ENCODE measurements around the gene VAMP3.
"Not testable (repeated sequence)": the region's sequence is repeated elsewhere in the genome, so short reads cannot be mapped to it uniquely, and the experiment has no call there.

The VAMP3 gene

DNA sequence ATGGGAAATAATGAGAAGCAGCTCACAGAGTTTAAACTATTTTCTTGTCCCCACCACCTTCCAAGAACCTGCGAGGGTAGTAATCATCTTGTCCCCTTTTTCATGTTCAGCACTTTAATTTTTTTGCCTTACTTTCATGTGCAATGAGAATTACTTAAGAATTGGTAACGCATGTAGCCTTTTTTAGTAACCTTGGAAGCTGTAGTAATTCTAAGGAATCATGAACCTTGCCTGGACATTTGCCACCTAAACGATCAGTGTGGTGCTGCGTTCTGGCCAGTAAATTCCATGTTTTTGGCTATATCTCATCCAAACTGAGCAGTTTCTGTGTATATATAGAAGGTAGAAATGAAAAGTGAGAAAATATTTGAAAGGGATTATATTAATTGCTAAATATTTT, 3.9 kb upstream of the VAMP3 start:
- H3K4me3 ChIP-seq (ENCODE audit: low read depth, low read length), result no peak overlapping the region

DNA sequence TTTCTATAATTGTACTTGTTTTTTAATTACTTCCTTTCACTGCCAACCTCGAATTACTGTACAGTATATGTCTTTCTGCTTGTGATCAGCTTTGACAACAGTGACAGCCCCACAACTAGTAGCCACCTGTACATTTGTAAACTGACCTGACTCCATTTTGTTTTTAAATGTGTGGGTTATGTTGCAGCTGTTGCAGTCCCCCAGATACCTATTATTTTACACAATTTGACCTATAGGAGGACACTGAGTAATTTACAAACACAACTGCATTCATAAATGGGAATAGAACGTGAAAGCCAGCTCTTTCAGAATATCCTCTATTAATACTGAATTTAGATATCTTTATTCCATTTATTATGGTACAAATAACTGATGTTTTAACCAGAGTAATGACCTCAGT, 2.5 kb upstream of the VAMP3 start:
- H3K4me3 ChIP-seq (ENCODE audit: low read depth, low read length), result no peak overlapping the region

DNA sequence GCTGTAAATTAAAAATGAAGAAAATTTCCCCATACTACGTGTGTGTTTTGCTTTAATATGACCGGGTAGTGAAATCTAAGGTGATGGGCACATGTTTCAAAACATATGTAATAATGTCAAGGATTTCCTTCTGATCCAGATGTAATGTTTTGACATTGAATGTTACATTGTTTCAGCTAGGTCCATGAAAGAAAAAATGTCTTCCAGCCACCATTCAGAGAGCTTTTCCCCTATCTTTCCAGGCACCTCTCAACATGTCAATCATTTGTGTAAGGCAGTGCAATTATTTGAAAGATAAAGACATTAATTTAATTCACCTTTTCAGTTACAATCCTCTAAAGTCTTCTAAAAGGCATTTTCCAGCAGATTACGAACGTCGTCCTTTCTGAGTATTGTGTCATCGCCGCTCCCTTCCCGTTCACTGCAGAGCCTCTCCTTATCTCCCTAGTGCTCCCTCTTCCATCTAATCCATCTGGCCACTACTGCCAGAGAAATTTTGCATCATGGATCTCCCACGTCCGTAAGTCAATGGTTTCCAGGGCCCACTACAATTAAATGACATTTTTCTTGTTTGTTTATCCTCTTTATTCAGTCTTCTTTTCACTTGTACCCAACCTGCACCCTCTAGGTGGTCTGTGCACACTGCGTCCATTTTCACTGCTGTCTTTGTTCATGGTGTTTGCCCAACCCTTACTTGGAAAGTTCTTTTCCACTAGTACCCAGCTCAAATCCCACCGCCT, 1.3 kb upstream of the VAMP3 start:
- H3K4me3 ChIP-seq (ENCODE audit: low read depth, low read length), result no peak overlapping the region

DNA sequence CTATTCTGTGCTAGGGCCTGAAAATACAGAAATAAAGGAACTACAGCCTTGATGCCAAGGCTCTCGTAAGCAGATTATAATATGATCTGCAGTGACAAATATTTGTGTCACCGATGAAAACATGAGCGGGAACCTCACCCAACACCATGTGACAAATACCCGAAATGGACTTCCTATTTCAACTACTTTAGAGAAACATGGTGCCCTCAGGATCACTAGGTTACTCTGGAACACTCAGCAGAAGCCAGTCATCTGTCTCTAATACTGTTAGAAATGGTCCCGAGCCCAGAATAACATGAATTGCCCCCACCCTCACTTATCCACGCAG, 463 bp upstream of the VAMP3 start:
- H3K4me3 ChIP-seq (ENCODE audit: low read depth, low read length), result peak overlapping the region; percentile 59

DNA sequence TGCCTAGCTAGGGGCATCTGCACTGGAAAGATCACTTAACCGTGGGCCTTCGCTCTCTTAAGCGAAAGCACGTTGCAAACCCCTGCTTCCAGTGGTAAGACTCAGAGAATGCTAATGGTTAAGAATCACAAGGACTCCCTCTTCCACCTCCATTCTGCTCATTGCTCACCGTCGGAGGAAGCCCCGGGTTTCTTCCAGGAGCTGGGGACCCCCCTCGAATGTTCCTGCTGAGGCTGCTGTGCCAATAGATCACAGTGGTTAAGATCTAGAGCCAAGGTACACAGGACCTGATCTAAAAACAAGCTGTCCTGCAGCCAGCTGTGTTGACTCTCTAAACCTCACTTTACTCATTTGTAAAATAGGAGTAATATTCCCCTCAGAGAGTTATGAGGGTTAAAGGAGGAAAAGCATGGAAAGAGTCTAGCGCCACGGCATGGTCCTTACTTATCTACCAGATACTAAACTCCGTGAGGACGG, 765 bp downstream of the VAMP3 start:
- peak overlapping the region; percentile 84 for H3K4me3 ChIP-seq (ENCODE audit: low read depth, low read length)

DNA sequence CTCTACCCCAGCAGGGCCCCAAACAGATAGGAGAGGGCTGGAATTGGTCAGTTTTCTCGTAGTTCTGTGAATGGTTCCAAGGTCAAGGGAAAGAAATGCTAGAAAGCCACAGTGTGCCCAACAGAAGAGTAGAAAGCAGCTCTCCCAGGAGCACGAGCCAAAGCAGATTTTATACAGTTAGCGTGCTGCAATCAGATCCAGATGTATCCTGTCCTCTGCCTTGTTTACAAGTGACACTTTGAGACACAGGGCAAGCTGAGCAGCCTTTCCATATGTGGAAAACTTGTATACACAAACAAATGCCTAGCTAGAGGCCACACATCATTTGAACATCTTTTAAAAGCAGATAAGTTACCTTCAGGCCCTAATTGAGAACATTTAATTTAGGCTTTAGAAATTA, 6.5 kb downstream of the VAMP3 start:
- H3K4me3 ChIP-seq (ENCODE audit: low read depth, low read length), result no peak overlapping the region

DNA sequence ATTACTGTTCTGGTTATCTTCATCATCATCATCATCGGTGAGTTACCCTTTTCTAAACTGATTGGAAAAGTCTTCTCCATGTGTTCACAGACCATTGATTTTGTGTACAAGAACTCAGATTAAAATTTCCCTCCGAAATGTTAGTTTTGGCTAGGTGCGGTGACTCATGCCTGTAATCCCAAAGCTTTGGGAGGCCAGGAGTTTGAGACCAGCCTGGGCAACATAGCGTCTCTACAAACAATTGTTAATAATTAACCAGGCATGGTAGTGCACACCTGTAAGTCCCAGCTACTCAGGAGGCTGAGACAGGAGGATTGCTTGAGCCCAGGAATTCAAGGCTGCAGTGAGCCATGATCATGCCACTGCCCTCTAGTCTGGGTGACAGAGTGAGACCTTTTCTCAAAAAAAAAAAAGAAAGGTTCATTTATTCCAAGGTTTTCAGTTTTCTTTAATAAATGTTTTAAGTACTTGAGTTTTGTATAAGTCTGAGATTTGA, 7.1 kb downstream of the VAMP3 start:
- no peak overlapping the region for H3K4me3 ChIP-seq (ENCODE audit: low read depth, low read length)

DNA sequence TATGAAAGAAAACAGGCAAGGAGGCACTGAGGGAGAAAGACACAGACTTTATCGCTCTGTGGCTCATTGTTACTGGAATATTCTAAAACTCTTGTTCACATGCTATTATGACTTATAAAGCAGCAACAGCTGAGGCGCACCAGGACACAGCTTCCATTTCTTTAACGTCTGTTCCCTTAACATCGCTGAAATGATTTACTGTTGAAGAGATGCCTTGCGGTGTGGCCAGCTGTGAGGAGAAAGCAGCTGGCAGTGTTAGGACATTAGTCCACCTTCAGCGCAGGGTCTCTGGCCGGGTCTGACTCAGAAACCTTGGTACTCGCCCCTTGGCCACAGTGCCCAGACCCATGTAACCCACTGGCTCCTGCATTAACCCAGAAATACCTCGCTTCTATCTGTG, 9.9 kb downstream of the VAMP3 start:
- H3K4me3 ChIP-seq (ENCODE audit: low read depth, low read length), result no peak overlapping the region

DNA sequence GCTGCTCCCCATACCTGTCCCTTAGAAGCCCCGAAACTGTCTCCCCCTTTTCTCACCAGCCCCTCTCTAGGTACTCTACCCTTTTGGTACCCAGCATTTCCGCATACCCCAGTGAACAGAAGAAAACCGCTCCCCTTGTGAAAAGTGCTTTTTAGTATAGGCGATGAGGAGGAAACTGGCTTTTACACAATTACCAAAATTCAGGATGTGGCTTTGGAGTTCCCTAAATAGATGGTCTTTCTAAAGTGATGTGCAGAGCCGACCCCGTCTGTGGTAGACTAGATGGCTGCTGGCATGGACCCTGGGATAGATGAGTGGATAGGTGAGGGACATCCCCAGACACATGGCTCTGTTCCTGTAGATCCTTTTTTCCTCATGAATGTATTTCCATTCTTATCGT, 10.4 kb downstream of the VAMP3 start:
- no peak overlapping the region for H3K4me3 ChIP-seq (ENCODE audit: low read depth, low read length)

DNA sequence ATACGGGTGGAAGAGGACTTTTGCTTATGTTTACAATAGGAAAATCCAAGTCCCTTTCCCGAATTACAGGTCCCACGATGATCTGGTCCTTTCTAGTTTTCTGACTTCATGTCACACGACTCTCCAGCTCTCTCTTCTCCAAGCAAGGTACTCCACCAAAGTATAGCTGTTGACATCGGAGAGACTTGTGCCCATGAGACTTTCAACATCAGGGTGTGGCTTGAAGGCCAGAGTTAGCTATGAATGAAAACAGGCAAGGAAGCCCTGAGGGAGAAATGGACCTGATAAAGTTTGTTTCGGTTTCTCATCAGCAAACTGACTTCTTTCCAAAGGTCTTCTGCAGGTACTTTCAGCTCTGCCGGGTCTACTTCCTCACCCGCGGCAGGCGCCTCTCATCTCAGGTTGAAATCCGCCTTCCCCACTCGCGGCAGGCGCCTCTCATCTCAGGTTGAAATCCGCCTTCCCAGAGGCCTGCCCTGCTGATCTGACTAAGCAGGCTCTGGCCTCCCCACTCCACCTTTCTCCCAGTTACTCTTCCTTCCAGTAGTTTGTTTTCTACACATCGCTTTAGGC, 10.9 kb downstream of the VAMP3 start:
- no peak overlapping the region for H3K4me3 ChIP-seq (ENCODE audit: low read depth, low read length)

DNA sequence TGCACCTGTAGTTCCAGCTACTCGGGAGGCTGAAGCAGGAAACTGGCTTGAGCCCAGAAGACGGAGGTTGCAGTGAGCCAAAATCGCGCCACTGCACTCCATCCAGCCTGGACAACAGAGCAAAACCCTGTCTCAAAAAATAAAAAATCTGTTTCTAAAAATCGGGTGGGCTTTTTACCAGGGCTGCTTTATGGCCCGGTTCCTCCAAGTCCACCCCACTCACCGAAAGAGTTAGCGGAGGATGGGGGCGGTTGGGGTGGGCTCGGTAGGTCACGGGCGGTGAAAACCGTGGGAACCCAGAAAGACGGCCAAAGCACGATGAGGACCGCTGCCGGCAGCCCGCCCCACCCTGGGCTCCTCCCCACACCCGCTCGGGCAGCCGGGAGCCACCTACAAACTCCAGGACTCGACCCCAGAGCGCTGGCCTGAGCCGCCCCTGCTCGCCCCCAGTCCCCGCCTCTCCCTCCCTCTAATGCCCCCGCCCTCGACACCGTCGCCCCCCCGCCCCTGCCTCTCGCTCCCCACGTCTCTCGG, 12.1 kb downstream of the VAMP3 start:
- H3K4me3 ChIP-seq (ENCODE audit: low read depth, low read length), result peak overlapping the region; percentile 56

DNA sequence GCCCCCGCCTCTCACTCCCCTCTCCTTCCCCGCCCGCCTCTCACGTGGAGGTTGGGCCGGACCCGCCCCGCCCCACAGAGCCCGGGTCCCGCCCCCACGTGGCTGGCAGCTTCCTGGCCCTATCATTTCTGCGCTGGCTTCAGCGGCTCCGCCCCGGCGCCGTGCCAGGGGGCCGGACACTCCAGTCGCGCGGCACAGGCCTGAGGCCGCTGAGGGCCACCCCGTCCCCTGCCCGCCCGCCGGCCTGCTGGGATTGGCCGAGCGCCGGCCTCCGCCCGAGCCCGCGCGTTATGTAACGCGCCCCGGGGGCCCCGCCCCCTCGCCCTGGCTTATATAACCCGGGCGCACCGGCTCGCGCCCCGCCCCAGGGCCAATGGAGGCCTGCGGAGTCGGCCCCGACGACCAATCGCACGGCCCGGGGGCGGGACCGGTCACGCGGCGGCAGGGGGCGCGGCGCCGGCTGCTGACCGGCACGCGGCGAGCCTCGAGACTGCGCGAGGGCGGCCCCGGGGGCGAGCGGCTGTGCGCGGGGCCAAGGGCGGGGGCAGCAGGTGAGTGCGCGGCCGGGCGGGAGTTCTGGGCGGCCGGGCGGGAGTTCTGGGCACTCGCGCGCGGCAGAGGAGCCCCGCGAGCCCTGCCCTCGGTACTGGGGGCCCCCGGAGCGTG, 12.9 kb downstream of the VAMP3 start, which contains the start of gene PER3:
Gene PER3 (plus strand): TSS at position 466 of the 666 bp plus-strand sequence. CDS start 587 bp downstream, outside the sequence.
- peak within 1 kb of the TSS; percentile 56 for H3K4me3 ChIP-seq (ENCODE audit: low read depth, low read length)

DNA sequence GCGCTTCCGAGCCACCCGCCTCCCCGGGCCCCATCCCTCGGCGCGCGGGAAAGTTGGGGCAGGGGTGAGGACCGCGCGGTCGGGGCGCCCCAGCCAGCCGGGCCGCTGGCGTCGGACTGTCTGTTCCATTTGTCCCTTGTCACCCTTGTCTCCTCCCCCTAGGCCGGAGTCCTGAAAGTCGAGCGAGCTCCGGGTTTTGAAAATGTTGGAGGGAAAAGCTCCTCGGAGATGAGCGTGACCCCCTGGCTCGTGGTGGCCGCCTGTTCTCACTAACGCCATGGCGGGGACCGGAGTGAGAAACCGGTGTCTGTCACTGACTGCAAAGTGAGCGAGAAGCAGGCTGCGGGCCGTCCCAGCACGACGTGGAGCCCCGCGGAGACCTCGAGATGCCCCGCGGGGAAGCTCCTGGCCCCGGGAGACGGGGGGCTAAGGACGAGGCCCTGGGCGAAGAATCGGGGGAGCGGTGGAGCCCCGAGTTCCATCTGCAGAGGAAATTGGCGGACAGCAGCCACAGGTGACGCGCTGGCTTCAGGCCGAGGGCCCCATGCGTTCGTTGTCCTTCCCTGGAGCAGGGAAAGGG, 13.5 kb downstream of the VAMP3 start:
- H3K4me3 ChIP-seq (ENCODE audit: low read depth, low read length), result no peak overlapping the region

DNA sequence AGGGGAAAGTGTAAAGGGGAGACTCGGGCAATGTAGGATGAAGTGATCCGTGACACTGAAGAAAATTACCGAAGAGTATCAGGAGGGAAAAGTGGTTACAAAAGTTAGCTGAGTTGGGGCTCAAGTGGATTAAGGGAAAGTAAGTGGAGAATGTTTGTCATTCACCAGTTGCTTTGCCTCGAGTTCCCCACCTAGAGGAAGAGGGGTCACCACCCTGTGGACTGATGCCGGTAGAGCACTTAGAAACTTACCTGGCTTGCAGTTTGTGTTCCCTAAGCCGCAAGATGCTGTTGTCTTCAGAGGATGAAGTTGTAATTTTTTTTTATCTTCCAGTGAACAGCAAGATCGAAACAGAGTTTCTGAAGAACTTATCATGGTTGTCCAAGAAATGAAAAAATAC, 14.0 kb downstream of the VAMP3 start:
- no peak overlapping the region for H3K4me3 ChIP-seq (ENCODE audit: low read depth, low read length)

DNA sequence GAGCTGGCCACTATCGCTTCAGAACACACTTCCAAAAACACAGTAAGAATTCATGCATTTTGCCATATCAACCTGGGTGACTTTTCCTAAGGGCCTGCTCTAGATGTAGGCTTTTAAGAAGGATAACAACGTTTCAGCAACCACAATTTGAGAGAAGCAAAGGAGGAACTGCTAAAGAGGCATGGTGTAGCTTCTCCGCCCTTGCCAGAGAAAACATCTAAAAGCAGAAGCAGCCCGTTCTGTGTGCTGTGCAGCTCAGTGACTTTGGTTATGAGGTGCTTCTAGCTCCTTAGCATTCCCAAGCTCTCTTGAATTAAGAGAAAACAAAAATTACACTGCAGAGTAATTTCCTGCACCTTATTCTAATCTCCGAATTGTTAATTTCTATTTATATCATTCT, 15.7 kb downstream of the VAMP3 start:
- no peak overlapping the region for H3K4me3 ChIP-seq (ENCODE audit: low read depth, low read length)

DNA sequence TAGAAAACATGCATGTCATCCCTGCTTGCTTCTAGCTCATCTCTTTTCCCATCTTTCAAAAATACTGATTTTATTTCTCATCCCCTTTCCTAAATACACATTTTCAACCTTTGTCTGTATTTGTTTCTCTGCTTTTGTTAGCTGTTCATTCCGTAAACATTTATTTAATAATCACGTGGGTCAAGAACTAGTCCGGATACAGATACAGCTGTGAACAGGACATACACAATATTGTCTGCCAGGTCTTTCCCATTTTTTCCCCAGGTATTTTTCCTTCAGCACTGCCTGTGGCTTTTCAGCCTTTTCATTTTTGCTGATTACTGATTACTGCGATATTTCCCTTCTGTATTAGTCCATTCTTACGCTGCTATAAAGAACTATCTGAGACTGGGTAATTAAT, 18.7 kb downstream of the VAMP3 start:
- no peak overlapping the region for H3K4me3 ChIP-seq (ENCODE audit: low read depth, low read length)

DNA sequence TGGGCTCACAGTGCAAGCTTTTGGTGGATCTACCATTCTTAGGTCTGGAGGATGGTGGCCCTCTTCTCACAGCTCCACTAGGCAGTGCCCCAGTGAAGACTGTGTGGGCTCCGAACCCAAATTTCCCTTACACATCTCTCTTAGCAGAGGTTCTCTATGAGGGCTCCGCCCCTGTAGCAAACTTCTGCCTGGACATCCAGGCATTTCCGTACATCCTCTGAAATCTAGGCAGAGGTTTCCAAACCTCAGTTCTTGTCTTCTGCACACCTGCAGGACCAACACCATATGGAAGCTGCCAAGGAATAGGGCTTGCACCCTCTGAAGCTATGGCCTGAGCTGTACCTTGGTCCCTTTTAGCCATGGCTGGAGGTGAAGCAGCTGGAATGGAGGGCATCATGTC, 19.9 kb downstream of the VAMP3 start:
- H3K4me3 ChIP-seq (ENCODE audit: low read depth, low read length), result not testable (repeated sequence)

DNA sequence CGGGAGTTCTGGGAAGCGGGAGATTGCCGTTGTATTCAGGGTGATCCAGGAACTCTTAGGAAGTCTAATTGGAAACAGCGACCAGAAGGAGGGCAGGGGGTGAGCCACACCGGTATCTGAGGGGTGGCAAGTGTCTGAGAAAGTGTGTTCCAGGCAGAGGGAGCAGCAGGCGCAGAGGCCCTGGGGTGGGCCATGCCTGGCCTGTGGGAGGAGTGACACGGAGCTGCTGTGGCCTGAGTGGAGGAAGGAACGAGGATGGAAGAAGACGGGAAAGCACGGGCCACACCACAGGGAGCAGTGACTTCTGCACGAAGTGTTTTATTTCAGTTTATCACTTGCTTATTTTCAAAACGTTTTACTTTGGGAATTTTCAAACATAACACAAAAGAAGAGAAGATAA, 24.3 kb downstream of the VAMP3 start:
- no peak overlapping the region for H3K4me3 ChIP-seq (ENCODE audit: low read depth, low read length)

DNA sequence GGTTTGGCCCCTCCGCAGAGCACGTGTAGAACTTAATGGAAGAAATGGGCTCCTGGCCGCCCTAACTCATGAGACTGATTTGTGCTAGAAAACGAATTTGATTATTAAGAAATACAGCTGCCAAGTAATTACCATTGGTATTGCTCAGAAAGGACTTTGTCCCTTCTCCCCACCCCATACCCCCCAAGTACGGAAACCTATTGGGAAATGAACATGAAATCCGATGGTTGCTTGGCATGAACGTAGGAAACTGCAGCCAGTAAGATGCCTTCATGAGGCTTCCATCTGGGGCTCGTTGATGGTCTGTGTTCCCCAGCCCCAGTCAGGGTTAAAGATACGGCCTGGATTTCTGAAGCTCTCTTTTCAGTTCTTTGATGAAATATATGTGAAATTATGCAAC, 34.4 kb downstream of the VAMP3 start:
- H3K4me3 ChIP-seq (ENCODE audit: low read depth, low read length), result no peak overlapping the region

DNA sequence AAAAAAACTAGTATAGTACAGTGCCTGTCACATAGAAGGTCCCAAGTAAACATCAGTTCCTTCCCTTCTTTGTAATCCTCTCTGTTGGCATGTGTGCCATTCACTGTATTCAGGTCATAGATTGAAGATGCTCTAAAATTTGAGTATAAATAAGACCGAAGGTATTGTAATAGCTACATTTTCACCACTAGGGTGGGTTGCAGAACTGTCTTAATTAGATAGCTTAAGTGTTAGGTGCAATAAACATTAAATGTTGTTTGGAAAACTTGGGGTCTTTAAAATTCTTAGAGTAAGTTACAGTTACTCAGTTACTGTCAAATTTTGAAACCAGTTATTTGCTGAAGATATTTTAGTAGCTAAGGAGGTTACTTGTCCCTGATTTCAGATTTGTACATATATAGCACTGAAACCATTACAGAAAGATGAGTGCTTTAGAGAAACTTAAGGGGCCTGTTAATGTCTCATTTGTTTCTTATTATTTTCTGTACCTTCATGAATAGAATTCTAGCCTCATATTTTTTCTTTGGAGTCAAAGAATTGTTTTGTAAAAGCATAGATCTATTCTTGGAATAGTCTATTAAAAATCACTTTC, 37.3 kb downstream of the VAMP3 start:
- no peak overlapping the region for H3K4me3 ChIP-seq (ENCODE audit: low read depth, low read length)

DNA sequence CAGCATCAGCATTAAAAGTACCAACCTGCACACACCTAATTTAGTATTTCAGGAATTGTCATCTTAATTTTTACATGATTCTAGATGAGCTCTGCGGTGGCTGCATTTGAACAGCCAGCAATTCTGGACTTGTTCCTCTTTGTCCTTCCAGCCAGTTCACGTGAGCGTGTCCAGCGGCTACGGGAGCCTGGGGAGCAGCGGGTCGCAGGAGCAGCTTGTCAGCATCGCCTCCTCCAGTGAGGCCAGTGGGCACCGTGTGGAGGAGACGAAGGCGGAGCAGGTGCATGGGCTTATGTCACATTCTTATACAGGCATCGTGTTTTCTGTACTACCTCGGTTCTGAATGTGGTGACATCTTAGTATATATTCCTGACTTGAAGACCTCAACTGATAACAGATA, 38.6 kb downstream of the VAMP3 start:
- no peak overlapping the region for H3K4me3 ChIP-seq (ENCODE audit: low read depth, low read length)

Data from iPS-11a (cell line).